GM12878 (cell line): ENCODE measurements around the gene RRP12. TPM values are rescaled to one million over a fixed set of nuclear protein-coding genes. Genes with fewer than 3 reads are reported as not detected.

Experiments
- ATAC-seq: fragments of 200-7000 bp; cut with Tn5 transposase; 3 replicates; pipeline ENCODE4 v1.9.1; 2020; ENCODE audit warnings: mild to moderate bottlenecking, moderate library complexity
- BruUV-seq: library from RNA; stranded (reverse); fragments of 400-500 nt; replicated peaks from 2 replicates; lab custom pipeline; 2021; lab: Mats Ljungman, UMichigan
- CTCF ChIA-PET: fragments of 300-600 bp; sonication (Branson Sonifier 250); formaldehyde crosslinking; extraction: SDS; loops from one replicate; lab custom pipeline; 2021; ENCODE audit warnings: inconsistent platforms; lab: Yijun Ruan, JAX
- POLR2A ChIA-PET: fragments of 350-600 bp; formaldehyde crosslinking; extraction: SDS; loops from one replicate; lab custom pipeline; 2021; ENCODE audit warnings: inconsistent platforms; lab: Charles Lee
- RAD21 ChIA-PET: fragments of 300-600 bp; sonication (Branson Sonifier 250); formaldehyde crosslinking; loops from one replicate; lab custom pipeline; 2023; ENCODE audit warnings: antibody characterized with exemption; ENCODE audit not compliant: unreplicated experiment; lab: Charles Lee
- SMC1A ChIA-PET: fragments of 300-600 bp; sonication (Branson Sonifier 250); formaldehyde crosslinking; loops from one replicate; lab custom pipeline; 2023; ENCODE audit not compliant: unreplicated experiment, uncharacterized antibody; lab: Charles Lee
- DNase-seq: peaks from one replicate; pipeline ENCODE4 v3.0.0-alpha.2; 2011; ENCODE audit warnings: low read depth, low spot score
- FAIRE-seq: peaks from 3 replicates; lab custom pipeline; 2011; peaks lifted over from hg19 to GRCh38; lab: Jason Lieb, UNC
- H2AFZ ChIP-seq: 2 replicates; pipeline ENCODE4 v1.6.0; 2011; ENCODE audit warnings: low read depth, low read length, control low read depth; ENCODE audit not compliant: control insufficient read depth
- H3K27ac ChIP-seq: 2 replicates; pipeline ENCODE4 v1.5.1; 2011; ENCODE audit warnings: control low read depth; ENCODE audit not compliant: control insufficient read depth, insufficient read depth
- H3K27me3 ChIP-seq, 2 experiments: replicated peaks in 1 of 2; 2 replicates each; pipeline versions ENCODE4 v1.6.0 to v1.6.1; 2011; ENCODE audit warnings: low read length in 1 of 2; ENCODE audit not compliant: control insufficient read depth in 2 of 2, insufficient read depth in 2 of 2
- H3K36me3 ChIP-seq, 2 experiments: 2 replicates each; pipeline ENCODE4 v1.5.1; 2011; ENCODE audit warnings: low read length in 1 of 2; ENCODE audit not compliant: control insufficient read depth in 2 of 2, insufficient read depth in 2 of 2
- H3K4me1 ChIP-seq: 2 replicates; pipeline ENCODE4 v1.6.1; 2011; ENCODE audit warnings: mild to moderate bottlenecking, low read length, moderate library complexity, mixed read lengths; ENCODE audit not compliant: control insufficient read depth, insufficient read depth
- H3K4me2 ChIP-seq: 2 replicates; pipeline ENCODE4 v1.6.0; 2011; ENCODE audit warnings: control low read depth; ENCODE audit not compliant: control insufficient read depth, insufficient read depth
- H3K4me3 ChIP-seq: fragments of 200-600 bp; sonication (generic); 2 replicates; pipeline ENCODE4 v1.5.1; 2016
- H3K79me2 ChIP-seq: 2 replicates; pipeline ENCODE4 v1.6.0; 2011; ENCODE audit warnings: low read length; ENCODE audit not compliant: control insufficient read depth, insufficient read depth
- H3K9ac ChIP-seq: 2 replicates; pipeline ENCODE4 v1.8.0; 2011; ENCODE audit warnings: low read length, control low read depth, mixed read lengths; ENCODE audit not compliant: control insufficient read depth, insufficient read depth
- H3K9me3 ChIP-seq: replicated peaks from 3 replicates; pipeline ENCODE4 v1.5.1; 2011; ENCODE audit warnings: mild to moderate bottlenecking, low read length; ENCODE audit not compliant: control insufficient read depth, insufficient read depth
- H4K20me1 ChIP-seq: 2 replicates; pipeline ENCODE4 v1.6.0; 2011; ENCODE audit not compliant: control insufficient read depth, insufficient read depth
- ATF3 ChIP-seq: IDR thresholded peaks from 2 replicates; pipeline ENCODE4 v1.6.1; 2011; ENCODE audit warnings: low read depth, mild to moderate bottlenecking, low read length, moderate library complexity, borderline replicate concordance; ENCODE audit errors: extremely low read depth
- BACH1 ChIP-seq: fragments of 450-650 bp; IDR thresholded peaks from 2 replicates; pipeline ENCODE4 v1.6.1; 2017; ENCODE audit warnings: mild to moderate bottlenecking, borderline replicate concordance
- BCLAF1 ChIP-seq: fragments of 450-650 bp; IDR thresholded peaks from 2 replicates; pipeline ENCODE4 v1.6.1; 2017; ENCODE audit warnings: antibody characterized with exemption, mild to moderate bottlenecking, moderate library complexity
- BHLHE40 ChIP-seq, 2 experiments: fragments of 450-650 bp in 1 of 2; IDR thresholded peaks; 2 replicates each; pipeline ENCODE4 v1.6.1; 2011 to 2017; ENCODE audit warnings: low read depth in 2 of 2, borderline replicate concordance in 1 of 2, improper control_type of control experiment in 1 of 2, low read length in 1 of 2, mild to moderate bottlenecking in 1 of 2
- EGR1 ChIP-seq, 2 experiments: IDR thresholded peaks; 1 replicate in 1 of 2; 2 replicates in 1 of 2; pipeline ENCODE4 v1.6.1; 2011 to 2012; ENCODE audit warnings: low read depth in 2 of 2, low read length in 2 of 2, borderline replicate concordance in 1 of 2, mild to moderate bottlenecking in 1 of 2, moderate library complexity in 1 of 2
- GATAD2B ChIP-seq: fragments of 450-650 bp; conservative IDR thresholded peaks from 2 replicates; pipeline ENCODE4 v1.6.1; 2017; ENCODE audit warnings: low read depth, mild to moderate bottlenecking, moderate library complexity
- IKZF2 ChIP-seq, 2 experiments: fragments of 450-650 bp; IDR thresholded peaks; 2 replicates each; pipeline ENCODE4 v1.6.1; 2017; ENCODE audit warnings: mild to moderate bottlenecking in 2 of 2, moderate library complexity in 2 of 2
- KAT2A ChIP-seq: conservative IDR thresholded peaks from 2 replicates; pipeline ENCODE4 v1.6.1; 2011; ENCODE audit warnings: low read depth, low read length; ENCODE audit not compliant: control insufficient read depth
- MEF2B ChIP-seq: fragments of 450-650 bp; IDR thresholded peaks from 2 replicates; pipeline ENCODE4 v1.6.1; 2018; ENCODE audit warnings: mild to moderate bottlenecking, moderate library complexity; ENCODE audit not compliant: partially characterized antibody, poor library complexity, severe bottlenecking
- MXI1 ChIP-seq: fragments of 150-350 bp; IDR thresholded peaks from 2 replicates; pipeline ENCODE4 v1.6.1; 2011; ENCODE audit warnings: low read depth, mild to moderate bottlenecking, inconsistent platforms, low read length, improper control_type of control experiment
- NBN ChIP-seq: fragments of 450-650 bp; IDR thresholded peaks from 2 replicates; pipeline ENCODE4 v1.6.1; 2016
- PAX8 ChIP-seq: fragments of 450-650 bp; IDR thresholded peaks from 2 replicates; pipeline ENCODE4 v1.6.1; 2017; ENCODE audit warnings: mild to moderate bottlenecking, moderate library complexity
- POLR2AphosphoS2 ChIP-seq: IDR thresholded peaks from 2 replicates; pipeline ENCODE4 v1.6.1; 2011; ENCODE audit warnings: low read depth, mild to moderate bottlenecking, low read length, improper control_type of control experiment, moderate library complexity
- SIN3A ChIP-seq: IDR thresholded peaks from 2 replicates; pipeline ENCODE4 v1.6.1; 2012; ENCODE audit warnings: low read depth, low read length, improper control_type of control experiment
- WRNIP1 ChIP-seq: IDR thresholded peaks from 2 replicates; pipeline ENCODE4 v1.6.1; 2011; ENCODE audit warnings: low read depth, low read length, improper control_type of control experiment, borderline replicate concordance
- ZBTB4 ChIP-seq: fragments of 450-650 bp; formaldehyde crosslinking; IDR thresholded peaks from 2 replicates; pipeline ENCODE4 v1.4.0; 2022; ENCODE audit warnings: mild to moderate bottlenecking, moderate library complexity
- ZNF217 ChIP-seq: fragments of 450-650 bp; IDR thresholded peaks from 2 replicates; pipeline ENCODE4 v1.6.1; 2017; ENCODE audit warnings: antibody characterized with exemption, mild to moderate bottlenecking
- ZZZ3 ChIP-seq: IDR thresholded peaks from 2 replicates; pipeline ENCODE4 v1.6.1; 2011; ENCODE audit warnings: low read depth; ENCODE audit not compliant: control insufficient read depth, insufficient read length
- WGBS: methylation state at CpG from one replicate; pipeline ENCODE4 v1.1.6; 2016; ENCODE audit warnings: low lambda C conversion rate; ENCODE audit not compliant: insufficient replicate concordance, insufficient coverage; ENCODE audit errors: missing lambda C conversion rate; 5-methylcytosine and 5-hydroxymethylcytosine counted together
- in situ Hi-C: fragments of 300-500 bp; cut with MboI; formaldehyde crosslinking; loops from 9 replicates; pipeline ENCODE4 v1.14.3; 2018; ENCODE audit warnings: mixed read lengths
- intact Hi-C: fragments of 100-400 bp; cut with micrococcal nuclease; formaldehyde crosslinking; loops from one replicate; pipeline ENCODE4 v1.14.2; 2022; ENCODE audit not compliant: unreplicated experiment
- polyA plus RNA-seq, 11 experiments: library from polyadenylated mRNA; depleted of rRNA in 4 of 11; unstranded in 6 of 11; stranded (reverse) in 5 of 11; fragments of >200 nt; fragmentation: Nextera tagmentation in 4 of 11; fragmentation: Illumina TruSeq in 1 of 11; extraction: Ambion mirVana in 4 of 11; extraction: Trizol in 1 of 11; gene quantifications; 1 replicate in 1 of 11; 2 replicates in 10 of 11; pipeline versions ENCODE4 v1.2.1 to v1.2.3, GENCODE V29; 2011 to 2016; ENCODE audit warnings: inconsistent platforms in 2 of 11, missing spikeins in 2 of 11, low read depth in 1 of 11
- total RNA-seq, 4 experiments: library from RNA; depleted of rRNA in 3 of 4; stranded (reverse); fragments of >200 nt in 3 of 4; fragmentation: Illumina TruSeq in 1 of 4; extraction: Trizol in 1 of 4; gene quantifications; 2 replicates each; pipeline versions ENCODE4 v1.2.1 to v1.2.3, GENCODE V29; 2013 to 2021

RRP12 gene
- total and polyA plus RNA-seq, 10 of the 15 experiments (the other 5 are each of a cell fraction or from before 2014, with no cell fraction given), result 5.3 to 48.7 (median 16.8) TPM

GRCh38 chr10:97367126-97367649, 34.0 kb downstream of the RRP12 start (continued):
- TF ChIP-seq BCLAF1 (no peak), GATAD2B (no peak), SIN3A (no peak), PAX8 (no peak), BACH1 (no peak), MEF2B (no peak), POLR2AphosphoS2 (no peak), EGR1 (IDR thresholded peaks at IDR 0.05; ENCODE audit: borderline replicate concordance in 1 of 2, low read depth in 2 of 2, low read length in 2 of 2) (no peak)

GRCh38 chr10:97366572-97366971, 34.6 kb downstream of the RRP12 start:
- H3K79me2 ChIP-seq, result no peaks in the 10 kb centered on the region
- ATAC-seq (no peak), FAIRE-seq (no peak), DNase-seq (no peak)
- no peak overlapping the region for H3K27ac ChIP-seq
- H3K9me3 ChIP-seq, result no peaks in the 10 kb centered on the region
- no peak overlapping the region for H3K4me3 ChIP-seq
- in situ Hi-C loops, result no loop called here
- ChIA-PET RAD21 (no interaction called here), CTCF (no interaction called here), SMC1A (no interaction called here), POLR2A (no interaction called here)
- H3K36me3 ChIP-seq, result peaks cover 10 to 22% of the 10 kb centered on the region in 2 experiments
- 91% methylated on average over 11 of the region's 11 CpGs for WGBS
- no peak overlapping the region for H3K4me2 ChIP-seq
- no peak overlapping the region for H2AFZ ChIP-seq
- no peaks in the 10 kb centered on the region for H3K27me3 ChIP-seq
- H3K4me1 ChIP-seq, result no peaks in the 10 kb centered on the region; the same call in 1 of the 2 replicates
- no peaks in the 10 kb centered on the region for H4K20me1 ChIP-seq
- no peak overlapping the region for H3K9ac ChIP-seq
- BruUV-seq, result no TSS peak
- intact Hi-C loops, result no loop called here
- TF ChIP-seq NBN, result no peak
- no peak for TF ChIP-seq KAT2A
- no peak for TF ChIP-seq BHLHE40 (IDR thresholded peaks at IDR 0.05; ENCODE audit: borderline replicate concordance in 1 of 2, low read depth in 2 of 2, low read length in 1 of 2)
- TF ChIP-seq ZNF217, result no peak
- TF ChIP-seq ZBTB4 (CRISPR knock-in tag), result no peak
- TF ChIP-seq ATF3, result no peak
- TF ChIP-seq POLR2AphosphoS2, result no peak
- TF ChIP-seq IKZF2 (IDR thresholded peaks at IDR 0.05), result no peak
- TF ChIP-seq ZZZ3, result no peak
- TF ChIP-seq MXI1, result no peak
- TF ChIP-seq WRNIP1, result no peak
